ENCODE data around the gene IL21R. TPM values are rescaled to one million over a fixed set of nuclear protein-coding genes. Genes with fewer than 3 reads are reported as not detected.

IL21R gene
- total RNA-seq, 6 experiments from 2014 or later = 0.96 to 1.8 (median 1.2) TPM

GRCh38 chr16:27468941-27469531, 67.1 kb downstream of the IL21R start:
- no peak for TF ChIP-seq CTCF (IDR thresholded peaks at IDR 0.05)
- Mint-ChIP-seq H3K4me3 (no peak overlapping the region), H3K4me1 (ENCODE audit: low read depth) (peaks cover 50% of the 10 kb centered on the region), H3K36me3 (ENCODE audit: low read depth) (peaks cover 88% of the 10 kb centered on the region), H3K9me3 (peaks cover 4% of the 10 kb centered on the region; the same call in 1 of the 2 replicates), H3K27ac (no peak overlapping the region), H3K27me3 (ENCODE audit: insufficient read depth) (peaks cover 1% of the 10 kb centered on the region; the same call in 1 of the 2 replicates)
- no peak for DNase-seq

- peak; percentile 63 for DNase-seq
- H3K4me3 Mint-ChIP-seq = peak overlapping the region; percentile 33
Observed at GRCh38 chr16:27470567-27471431, 68.8 kb downstream of the IL21R start.

GRCh38 chr16:27471661-27472060, 69.7 kb downstream of the IL21R start:
- no peak for TF ChIP-seq CTCF (IDR thresholded peaks at IDR 0.05)
- no peak overlapping the region; the same call in 1 of the 2 replicates for H3K27ac Mint-ChIP-seq
- peaks cover 57% of the 10 kb centered on the region for H3K4me1 Mint-ChIP-seq (ENCODE audit: low read depth)
- H3K27me3 Mint-ChIP-seq (ENCODE audit: insufficient read depth) = peaks cover 1% of the 10 kb centered on the region; the same call in 1 of the 2 replicates
- no peak overlapping the region for H3K4me3 Mint-ChIP-seq
- H3K36me3 Mint-ChIP-seq (ENCODE audit: low read depth) = peaks cover 89% of the 10 kb centered on the region
- no peak for DNase-seq
- peaks cover 4% of the 10 kb centered on the region; the same call in 1 of the 2 replicates for H3K9me3 Mint-ChIP-seq

More at GRCh38 chr16:27470567-27471431, 68.8 kb downstream of the IL21R start:
- TF ChIP-seq CTCF (IDR thresholded peaks at IDR 0.05) = no peak
- H3K27me3 Mint-ChIP-seq (ENCODE audit: insufficient read depth) = peaks cover 1% of the 10 kb centered on the region; the same call in 1 of the 2 replicates
- H3K9me3 Mint-ChIP-seq = peaks cover 4% of the 10 kb centered on the region; the same call in 1 of the 2 replicates
- H3K36me3 Mint-ChIP-seq (ENCODE audit: low read depth) = peaks cover 90% of the 10 kb centered on the region
- H3K4me1 Mint-ChIP-seq (ENCODE audit: low read depth) = peaks cover 56% of the 10 kb centered on the region
- H3K27ac Mint-ChIP-seq = peak overlapping the region; percentile 86

GRCh38 chr16:27472091-27473020, 70.4 kb downstream of the IL21R start:
- Mint-ChIP-seq H3K27me3 (ENCODE audit: insufficient read depth) (peaks cover 1% of the 10 kb centered on the region; the same call in 1 of the 2 replicates), H3K4me3 (no peak overlapping the region), H3K9me3 (peaks cover 1% of the 10 kb centered on the region; the same call in 1 of the 2 replicates), H3K36me3 (ENCODE audit: low read depth) (peaks cover 88% of the 10 kb centered on the region), H3K4me1 (ENCODE audit: low read depth) (peaks cover 64% of the 10 kb centered on the region), H3K27ac (peak overlapping the region; percentile 76)
- no peak for DNase-seq
- no peak for TF ChIP-seq CTCF (IDR thresholded peaks at IDR 0.05)
